SK-N-SH (cell line): Measurements from ENCODE around the gene AIF1L. TPM values are rescaled to one million over a fixed set of nuclear protein-coding genes. Genes with fewer than 3 reads are reported as not detected.

Source experiments
- CTCF ChIA-PET: fragments of 300-600, 350-600 bp; formaldehyde crosslinking; extraction: SDS; loops from one replicate; lab custom pipeline; 2021; lab: Yijun Ruan, JAX
- POLR2A ChIA-PET: fragments of 350-600 bp; sonication (Branson Sonifier 250); formaldehyde crosslinking; extraction: SDS; loops from one replicate; lab custom pipeline; 2020; ENCODE audit warnings: antibody characterized with exemption, inconsistent platforms; lab: Yijun Ruan, JAX
- DNase-seq: peaks from one replicate; pipeline ENCODE4 v3.0.0; 2012
- H2AFZ ChIP-seq: fragments of 200-600 bp; sonication (generic); 2 replicates; pipeline ENCODE4 v1.8.1; 2016; ENCODE audit warnings: antibody characterized with exemption, mild to moderate bottlenecking, low read depth
- H3F3A ChIP-seq: fragments of 200-600 bp; sonication (generic); replicated peaks from 2 replicates; pipeline ENCODE3; 2016; ENCODE audit warnings: antibody characterized with exemption, mild to moderate bottlenecking; ENCODE audit not compliant: insufficient read depth
- H3K27ac ChIP-seq, 2 experiments: fragments of 200-500 bp in 1 of 2; fragments of 200-600 bp in 1 of 2; sonication (Bioruptor generic) in 1 of 2; sonication (generic), shearing (Covaris generic) in 1 of 2; 2 replicates each; pipeline versions ENCODE4 v1.5.1 to v1.6.1; 2014 to 2016; ENCODE audit warnings: low read depth in 2 of 2, inconsistent platforms in 1 of 2, low read length in 1 of 2, mild to moderate bottlenecking in 1 of 2, mixed read lengths in 1 of 2
- H3K27me3 ChIP-seq: fragments of 200-600 bp; sonication (generic), shearing (Covaris generic); 2 replicates; pipeline ENCODE4 v1.6.1; 2016; ENCODE audit warnings: mixed run types; ENCODE audit not compliant: insufficient read depth
- H3K36me3 ChIP-seq, 2 experiments: fragments of 200-500 bp in 1 of 2; fragments of 200-600 bp in 1 of 2; sonication (Bioruptor generic) in 1 of 2; sonication (generic) in 1 of 2; replicated peaks in 1 of 2; 2 replicates each; pipeline versions ENCODE3 to v1.5.1; 2014 to 2016; ENCODE audit warnings: low read length in 1 of 2, mild to moderate bottlenecking in 1 of 2; ENCODE audit not compliant: insufficient read depth in 2 of 2, control insufficient read depth in 1 of 2
- H3K4me1 ChIP-seq, 2 experiments: fragments of 200-500 bp in 1 of 2; fragments of 200-600 bp in 1 of 2; sonication (Bioruptor generic) in 1 of 2; sonication (generic), shearing (Covaris generic) in 1 of 2; 2 replicates each; pipeline versions ENCODE4 v1.5.1 to v1.6.1; 2014 to 2016; ENCODE audit warnings: low read depth in 1 of 2, low read length in 1 of 2, mixed run types in 1 of 2; ENCODE audit not compliant: insufficient read depth in 2 of 2, control insufficient read depth in 1 of 2
- H3K4me2 ChIP-seq: fragments of 200-600 bp; sonication (generic), shearing (Covaris generic); 2 replicates; pipeline ENCODE4 v1.6.1; 2017; ENCODE audit warnings: mixed run types
- H3K4me3 ChIP-seq, 2 experiments: fragments of 200-500 bp in 1 of 2; fragments of 200-600 bp in 1 of 2; sonication (Bioruptor generic) in 1 of 2; sonication (generic), shearing (Covaris generic) in 1 of 2; 2 replicates each; pipeline versions ENCODE4 v1.5.1 to v1.8.1; 2014 to 2016; ENCODE audit warnings: low read depth in 2 of 2, inconsistent platforms in 1 of 2, low read length in 1 of 2, mild to moderate bottlenecking in 1 of 2, mixed read lengths in 1 of 2, moderate library complexity in 1 of 2
- H3K79me2 ChIP-seq: fragments of 200-600 bp; sonication (generic); 2 replicates; pipeline ENCODE4 v1.8.1; 2017; ENCODE audit warnings: mild to moderate bottlenecking; ENCODE audit not compliant: insufficient read depth
- H3K9ac ChIP-seq: fragments of 200-600 bp; sonication (generic); 2 replicates; pipeline ENCODE4 v1.6.1; 2017; ENCODE audit warnings: mixed run types
- H3K9me2 ChIP-seq: fragments of 200-600 bp; sonication (generic); 2 replicates; pipeline ENCODE4 v1.6.1; 2017; ENCODE audit warnings: mixed run types
- H3K9me3 ChIP-seq: fragments of 200-600 bp; sonication (generic); 2 replicates; pipeline ENCODE4 v1.6.1; 2017; ENCODE audit warnings: mixed run types, mild to moderate bottlenecking, moderate library complexity
- H4K20me1 ChIP-seq: fragments of 200-600 bp; sonication (generic); 2 replicates; pipeline ENCODE4 v1.6.1; 2017; ENCODE audit warnings: mild to moderate bottlenecking, mixed run types; ENCODE audit not compliant: insufficient read depth
- ELF1 ChIP-seq: IDR thresholded peaks from 2 replicates; pipeline ENCODE4 v1.4.0; 2012
- EP300 ChIP-seq, 2 experiments: IDR thresholded peaks; 2 replicates each; pipeline versions ENCODE4 v1.4.0 to v1.6.1; 2012; ENCODE audit warnings: borderline replicate concordance in 1 of 2, low read depth in 1 of 2, low read length in 1 of 2
- FOSL2 ChIP-seq: IDR thresholded peaks from 2 replicates; pipeline ENCODE4 v1.4.0; 2012; ENCODE audit warnings: low read depth, mild to moderate bottlenecking, moderate library complexity, borderline replicate concordance
- GABPA ChIP-seq: IDR thresholded peaks from 2 replicates; pipeline ENCODE4 v1.4.0; 2012; ENCODE audit warnings: low read depth, mild to moderate bottlenecking
- MEF2A ChIP-seq: IDR thresholded peaks from 2 replicates; pipeline ENCODE4 v1.4.0; 2012; ENCODE audit warnings: low read depth, borderline replicate concordance
- MXI1 ChIP-seq: IDR thresholded peaks from 2 replicates; pipeline ENCODE4 v1.6.1; 2012; ENCODE audit warnings: mild to moderate bottlenecking, low read depth, low read length, improper control_type of control experiment
- NRF1 ChIP-seq: IDR thresholded peaks from 2 replicates; pipeline ENCODE4 v1.6.1; 2012; ENCODE audit warnings: low read depth, mild to moderate bottlenecking, low read length
- PBX3 ChIP-seq: IDR thresholded peaks from 2 replicates; pipeline ENCODE4; 2012
- RAD21 ChIP-seq: IDR thresholded peaks from 2 replicates; pipeline ENCODE4 v1.6.1; 2012; ENCODE audit warnings: mild to moderate bottlenecking, low read length
- RCOR1 ChIP-seq: fragments of 150-350 bp; IDR thresholded peaks from 2 replicates; pipeline ENCODE4 v1.6.1; 2017; ENCODE audit warnings: antibody characterized with exemption, low read length
- RFX5 ChIP-seq: IDR thresholded peaks from 2 replicates; pipeline ENCODE4 v1.6.1; 2012; ENCODE audit warnings: mild to moderate bottlenecking, improper control_type of control experiment, low read length
- SMC3 ChIP-seq: IDR thresholded peaks from 2 replicates; pipeline ENCODE4 v1.6.1; 2012; ENCODE audit warnings: low read depth, low read length, improper control_type of control experiment
- TEAD4 ChIP-seq: IDR thresholded peaks from 2 replicates; pipeline ENCODE4 v1.4.0; 2012; ENCODE audit warnings: mild to moderate bottlenecking, borderline replicate concordance; ENCODE audit not compliant: insufficient read depth
- USF1 ChIP-seq: IDR thresholded peaks from 2 replicates; pipeline ENCODE4 v1.4.0; 2012; ENCODE audit warnings: low read depth, borderline replicate concordance
- USF2 ChIP-seq: fragments of 150-350 bp; IDR thresholded peaks from 2 replicates; pipeline ENCODE4 v1.6.1; 2017; ENCODE audit warnings: antibody characterized with exemption, low read length, low read depth, borderline replicate concordance
- YY1 ChIP-seq: IDR thresholded peaks from 2 replicates; pipeline ENCODE4 v1.4.0; 2012; ENCODE audit warnings: low read depth, mild to moderate bottlenecking
- ZBTB33 ChIP-seq: IDR thresholded peaks from 2 replicates; pipeline ENCODE4 v1.4.0; 2012; ENCODE audit warnings: low read depth, borderline replicate concordance
- WGBS: methylation state at CpG from one replicate; pipeline ENCODE4 v1.1.6; 2017; ENCODE audit warnings: low lambda C conversion rate; 5-methylcytosine and 5-hydroxymethylcytosine counted together
- polyA plus RNA-seq, 3 experiments: library from polyadenylated mRNA; depleted of rRNA; stranded (reverse); fragments of >200 nt; gene quantifications; 2 replicates each; pipeline ENCODE4 v1.2.3, GENCODE V29; 2012
- TF ChIP-seq, protein P1 (sequence below): fragments of 150-350 bp; IDR thresholded peaks from 2 replicates; pipeline ENCODE4 v1.6.1; 2016; ENCODE audit warnings: mild to moderate bottlenecking, low read depth, low read length
- TF ChIP-seq, protein P2 (sequence below): IDR thresholded peaks from 2 replicates; pipeline ENCODE4 v1.6.1; 2012; ENCODE audit warnings: mild to moderate bottlenecking, low read depth, low read length, moderate library complexity

AIF1L gene
- polyA plus RNA-seq, 1 of the 3 experiments (the other 2 are of a cell fraction): 0.26 TPM

- Histone ChIP-seq H3K27ac (no peak overlapping the region), H3F3A (no peaks in the 10 kb centered on the region), H3K79me2 (no peaks in the 10 kb centered on the region), H3K9me2 (no peaks in the 10 kb centered on the region), H3K4me2 (no peak overlapping the region), H3K9ac (no peak overlapping the region), H3K36me3 (no peaks in the 10 kb centered on the region), H4K20me1 (no peaks in the 10 kb centered on the region), H2AFZ (no peak overlapping the region), H3K4me1 (peaks cover 0 to 24% of the 10 kb centered on the region in 2 experiments; a peak in 1 of 4 replicates), H3K27me3 (peaks cover 27% of the 10 kb centered on the region), H3K9me3 (no peaks in the 10 kb centered on the region), H3K4me3 (no peak overlapping the region)
- ChIA-PET CTCF (interaction anchor here (0.6 to 3.2 kb wide), 5 partner anchors 8 to 242 kb away, joined by 3 to 15 read pairs (median 5); no protein-coding TSS in a partner anchor), POLR2A (no interaction called here)
- no peak for DNase-seq
- TF ChIP-seq RCOR1: no peak
- TF ChIP-seq FOSL2: no peak
- no peak for TF ChIP-seq GABPA
- no peak for TF ChIP-seq PBX3
- no peak for TF ChIP-seq RAD21
- no peak for TF ChIP-seq TEAD4
- TF ChIP-seq ELF1: no peak
- no peak for TF ChIP-seq SMC3
- TF ChIP-seq MXI1: no peak
- TF ChIP-seq USF1: no peak
- TF ChIP-seq NRF1: no peak
- TF ChIP-seq USF2: no peak
- TF ChIP-seq, protein P1, sequence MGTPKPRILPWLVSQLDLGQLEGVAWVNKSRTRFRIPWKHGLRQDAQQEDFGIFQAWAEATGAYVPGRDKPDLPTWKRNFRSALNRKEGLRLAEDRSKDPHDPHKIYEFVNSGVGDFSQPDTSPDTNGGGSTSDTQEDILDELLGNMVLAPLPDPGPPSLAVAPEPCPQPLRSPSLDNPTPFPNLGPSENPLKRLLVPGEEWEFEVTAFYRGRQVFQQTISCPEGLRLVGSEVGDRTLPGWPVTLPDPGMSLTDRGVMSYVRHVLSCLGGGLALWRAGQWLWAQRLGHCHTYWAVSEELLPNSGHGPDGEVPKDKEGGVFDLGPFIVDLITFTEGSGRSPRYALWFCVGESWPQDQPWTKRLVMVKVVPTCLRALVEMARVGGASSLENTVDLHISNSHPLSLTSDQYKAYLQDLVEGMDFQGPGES: no peak
- WGBS: 67% methylated on average over 5 of the region's 5 CpGs
Observed at GRCh38 chr9:131094015-131094414, 2.3 kb upstream of the AIF1L start.

DNA sequence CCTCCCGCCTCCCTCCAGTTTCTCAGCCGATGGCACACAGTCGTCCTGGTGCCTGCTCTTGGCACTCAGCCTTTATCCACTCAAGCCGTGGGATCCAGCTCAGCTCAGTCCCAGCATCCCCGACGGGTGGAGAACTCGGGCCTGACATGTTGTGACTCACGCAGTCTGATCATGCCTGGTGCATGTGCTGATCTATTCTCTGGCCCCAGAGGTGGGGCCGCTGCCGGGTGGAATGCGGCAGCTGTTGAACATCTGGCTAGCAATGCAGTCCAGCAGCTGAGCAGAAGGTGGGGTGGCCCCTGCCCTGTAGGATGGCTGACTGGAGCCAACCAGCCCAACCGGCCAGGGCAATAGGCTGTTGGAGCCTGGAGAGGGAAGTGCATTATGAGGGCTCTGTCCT, 1.7 kb upstream of the AIF1L start:
- POLR2A ChIA-PET: no interaction called here
- no peak overlapping the region for H3K27ac ChIP-seq
- no peak for DNase-seq
- no peak overlapping the region for H3K4me2 ChIP-seq
- H3K9ac ChIP-seq: no peak overlapping the region
- WGBS: 68% methylated on average over 4 of the region's 12 CpGs
- H3K4me3 ChIP-seq: no peak overlapping the region
- H2AFZ ChIP-seq: no peak overlapping the region
- H3K9me2 ChIP-seq: no peaks in the 10 kb centered on the region
- H4K20me1 ChIP-seq: no peaks in the 10 kb centered on the region
- peaks cover 0 to 24% of the 10 kb centered on the region in 2 experiments; a peak in 1 of 4 replicates for H3K4me1 ChIP-seq
- CTCF ChIA-PET: interaction anchor here (0.6 to 3.2 kb wide), 5 partner anchors 9 to 242 kb away, joined by 3 to 15 read pairs (median 5); no protein-coding TSS in a partner anchor
- no peaks in the 10 kb centered on the region for H3F3A ChIP-seq
- H3K36me3 ChIP-seq: no peaks in the 10 kb centered on the region
- H3K27me3 ChIP-seq: peaks cover 27% of the 10 kb centered on the region
- H3K79me2 ChIP-seq: no peaks in the 10 kb centered on the region
- H3K9me3 ChIP-seq: no peaks in the 10 kb centered on the region
- no peak for TF ChIP-seq MEF2A
- TF ChIP-seq ZBTB33: no peak
- no peak for TF ChIP-seq RFX5
- TF ChIP-seq RCOR1: no peak
- TF ChIP-seq YY1: no peak
- TF ChIP-seq, protein P2, sequence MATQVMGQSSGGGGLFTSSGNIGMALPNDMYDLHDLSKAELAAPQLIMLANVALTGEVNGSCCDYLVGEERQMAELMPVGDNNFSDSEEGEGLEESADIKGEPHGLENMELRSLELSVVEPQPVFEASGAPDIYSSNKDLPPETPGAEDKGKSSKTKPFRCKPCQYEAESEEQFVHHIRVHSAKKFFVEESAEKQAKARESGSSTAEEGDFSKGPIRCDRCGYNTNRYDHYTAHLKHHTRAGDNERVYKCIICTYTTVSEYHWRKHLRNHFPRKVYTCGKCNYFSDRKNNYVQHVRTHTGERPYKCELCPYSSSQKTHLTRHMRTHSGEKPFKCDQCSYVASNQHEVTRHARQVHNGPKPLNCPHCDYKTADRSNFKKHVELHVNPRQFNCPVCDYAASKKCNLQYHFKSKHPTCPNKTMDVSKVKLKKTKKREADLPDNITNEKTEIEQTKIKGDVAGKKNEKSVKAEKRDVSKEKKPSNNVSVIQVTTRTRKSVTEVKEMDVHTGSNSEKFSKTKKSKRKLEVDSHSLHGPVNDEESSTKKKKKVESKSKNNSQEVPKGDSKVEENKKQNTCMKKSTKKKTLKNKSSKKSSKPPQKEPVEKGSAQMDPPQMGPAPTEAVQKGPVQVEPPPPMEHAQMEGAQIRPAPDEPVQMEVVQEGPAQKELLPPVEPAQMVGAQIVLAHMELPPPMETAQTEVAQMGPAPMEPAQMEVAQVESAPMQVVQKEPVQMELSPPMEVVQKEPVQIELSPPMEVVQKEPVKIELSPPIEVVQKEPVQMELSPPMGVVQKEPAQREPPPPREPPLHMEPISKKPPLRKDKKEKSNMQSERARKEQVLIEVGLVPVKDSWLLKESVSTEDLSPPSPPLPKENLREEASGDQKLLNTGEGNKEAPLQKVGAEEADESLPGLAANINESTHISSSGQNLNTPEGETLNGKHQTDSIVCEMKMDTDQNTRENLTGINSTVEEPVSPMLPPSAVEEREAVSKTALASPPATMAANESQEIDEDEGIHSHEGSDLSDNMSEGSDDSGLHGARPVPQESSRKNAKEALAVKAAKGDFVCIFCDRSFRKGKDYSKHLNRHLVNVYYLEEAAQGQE: no peak
- TF ChIP-seq EP300 (IDR thresholded peaks at IDR 0.05; ENCODE audit: borderline replicate concordance in 1 of 2, low read depth in 1 of 2, low read length in 1 of 2): no peak
